ENCODE measurements around the gene TPSG1. TPM values are rescaled to one million over a fixed set of nuclear protein-coding genes. Genes with fewer than 3 reads are reported as not detected.
A peak's percentile ranks its signal among the peaks of the same experiment; 100 is the strongest.

TPSG1 gene
- total and polyA plus RNA-seq, 2 of the 13 experiments (the other 11 are each of a cell fraction or from before 2014, with no cell fraction given) = not detected

DNA sequence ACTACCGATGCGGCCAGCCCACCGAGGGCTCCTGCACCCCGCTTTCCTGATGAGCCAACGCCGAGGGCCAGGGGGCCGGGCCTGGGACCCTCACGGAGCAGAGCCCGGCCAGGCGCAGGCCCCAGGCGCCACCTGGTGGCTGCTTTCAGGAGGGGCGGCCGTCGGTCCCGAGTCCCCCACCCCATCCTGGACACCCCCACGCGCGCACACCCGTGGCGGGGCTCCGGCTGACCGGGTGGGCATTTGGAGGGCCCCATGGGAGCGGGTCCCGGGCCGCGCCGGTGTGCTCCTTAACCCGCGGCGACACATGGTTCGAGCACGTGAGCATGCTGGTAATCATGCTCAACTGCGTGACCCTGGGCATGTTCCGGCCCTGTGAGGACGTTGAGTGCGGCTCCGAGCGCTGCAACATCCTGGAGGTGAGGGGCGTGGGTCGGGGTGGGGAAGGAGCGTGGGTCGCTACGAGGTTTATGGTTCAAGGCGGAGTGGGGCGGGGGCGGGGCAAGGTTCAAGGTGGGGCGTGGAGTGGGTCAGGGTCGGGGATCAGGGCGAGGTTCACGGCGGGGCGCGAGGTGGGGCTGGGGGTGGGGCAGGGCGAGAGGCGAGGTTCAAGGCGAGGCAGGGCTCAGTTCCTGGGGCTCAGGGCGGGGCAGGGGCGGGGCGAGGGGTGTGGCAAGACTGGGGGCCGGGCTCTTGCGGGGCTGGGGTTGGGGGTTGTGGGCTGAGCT lies 30.2 kb downstream of the TPSG1 start (continued):
- TF ChIP-seq, protein P1, sequence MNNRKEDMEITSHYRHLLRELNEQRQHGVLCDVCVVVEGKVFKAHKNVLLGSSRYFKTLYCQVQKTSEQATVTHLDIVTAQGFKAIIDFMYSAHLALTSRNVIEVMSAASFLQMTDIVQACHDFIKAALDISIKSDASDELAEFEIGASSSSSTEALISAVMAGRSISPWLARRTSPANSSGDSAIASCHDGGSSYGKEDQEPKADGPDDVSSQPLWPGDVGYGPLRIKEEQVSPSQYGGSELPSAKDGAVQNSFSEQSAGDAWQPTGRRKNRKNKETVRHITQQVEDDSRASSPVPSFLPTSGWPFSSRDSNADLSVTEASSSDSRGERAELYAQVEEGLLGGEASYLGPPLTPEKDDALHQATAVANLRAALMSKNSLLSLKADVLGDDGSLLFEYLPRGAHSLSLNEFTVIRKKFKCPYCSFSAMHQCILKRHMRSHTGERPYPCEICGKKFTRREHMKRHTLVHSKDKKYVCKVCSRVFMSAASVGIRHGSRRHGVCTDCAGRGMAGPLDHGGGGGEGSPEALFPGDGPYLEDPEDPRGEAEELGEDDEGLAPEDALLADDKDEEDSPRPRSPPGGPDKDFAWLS (CRISPR knock-in tag; IDR thresholded peaks at IDR 0.05; ENCODE audit: borderline replicate concordance) = no peak
- TF ChIP-seq SATB2 (CRISPR knock-in tag; IDR thresholded peaks at IDR 0.05) (no peak), CAMTA2 (CRISPR knock-in tag; IDR thresholded peaks at IDR 0.05; ENCODE audit: borderline replicate concordance) (no peak), IKZF1 (IDR thresholded peaks at IDR 0.05) (no peak), EZH2 (conservative IDR thresholded peaks at IDR 0.05; ENCODE audit: low read depth, low read length) (no peak), NFYC (CRISPR knock-in tag; IDR thresholded peaks at IDR 0.05) (no peak), SAFB2 (CRISPR knock-in tag; IDR thresholded peaks at IDR 0.05; ENCODE audit: borderline replicate concordance, low read depth) (no peak), ZNF547 (CRISPR knock-in tag; IDR thresholded peaks at IDR 0.05) (no peak), ZNF251 (CRISPR knock-in tag; IDR thresholded peaks at IDR 0.05) (no peak), ZSCAN21 (CRISPR knock-in tag; IDR thresholded peaks at IDR 0.05; ENCODE audit: borderline replicate concordance) (no peak), CC2D1A (CRISPR knock-in tag; IDR thresholded peaks at IDR 0.05) (no peak), ZSCAN31 (CRISPR knock-in tag; IDR thresholded peaks at IDR 0.05; ENCODE audit: low read depth) (no peak), ZSCAN29 (CRISPR knock-in tag; conservative IDR thresholded peaks at IDR 0.05) (no peak), ZSCAN30 (CRISPR knock-in tag; IDR thresholded peaks at IDR 0.05) (no peak), SAP130 (CRISPR knock-in tag; IDR thresholded peaks at IDR 0.05; ENCODE audit: low read depth) (no peak), ZMYM4 (CRISPR knock-in tag; IDR thresholded peaks at IDR 0.05) (no peak), ELF3 (CRISPR knock-in tag; IDR thresholded peaks at IDR 0.05) (no peak), HNF4G (IDR thresholded peaks at IDR 0.05; ENCODE audit: borderline replicate concordance, low read depth, low read length) (no peak), HNF4G (CRISPR knock-in tag; IDR thresholded peaks at IDR 0.05; ENCODE audit: borderline replicate concordance, low read depth) (no peak)
- TF ChIP-seq, protein P2, sequence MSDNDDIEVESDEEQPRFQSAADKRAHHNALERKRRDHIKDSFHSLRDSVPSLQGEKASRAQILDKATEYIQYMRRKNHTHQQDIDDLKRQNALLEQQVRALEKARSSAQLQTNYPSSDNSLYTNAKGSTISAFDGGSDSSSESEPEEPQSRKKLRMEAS (IDR thresholded peaks at IDR 0.05) = no peak
- TF ChIP-seq, protein P3, sequence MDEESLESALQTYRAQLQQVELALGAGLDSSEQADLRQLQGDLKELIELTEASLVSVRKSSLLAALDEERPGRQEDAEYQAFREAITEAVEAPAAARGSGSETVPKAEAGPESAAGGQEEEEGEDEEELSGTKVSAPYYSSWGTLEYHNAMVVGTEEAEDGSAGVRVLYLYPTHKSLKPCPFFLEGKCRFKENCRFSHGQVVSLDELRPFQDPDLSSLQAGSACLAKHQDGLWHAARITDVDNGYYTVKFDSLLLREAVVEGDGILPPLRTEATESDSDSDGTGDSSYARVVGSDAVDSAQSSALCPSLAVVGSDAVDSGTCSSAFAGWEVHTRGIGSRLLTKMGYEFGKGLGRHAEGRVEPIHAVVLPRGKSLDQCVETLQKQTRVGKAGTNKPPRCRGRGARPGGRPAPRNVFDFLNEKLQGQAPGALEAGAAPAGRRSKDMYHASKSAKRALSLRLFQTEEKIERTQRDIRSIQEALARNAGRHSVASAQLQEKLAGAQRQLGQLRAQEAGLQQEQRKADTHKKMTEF (CRISPR knock-in tag; IDR thresholded peaks at IDR 0.05) = no peak; the same call in 1 of the 2 replicates
- TF ChIP-seq, protein P4, sequence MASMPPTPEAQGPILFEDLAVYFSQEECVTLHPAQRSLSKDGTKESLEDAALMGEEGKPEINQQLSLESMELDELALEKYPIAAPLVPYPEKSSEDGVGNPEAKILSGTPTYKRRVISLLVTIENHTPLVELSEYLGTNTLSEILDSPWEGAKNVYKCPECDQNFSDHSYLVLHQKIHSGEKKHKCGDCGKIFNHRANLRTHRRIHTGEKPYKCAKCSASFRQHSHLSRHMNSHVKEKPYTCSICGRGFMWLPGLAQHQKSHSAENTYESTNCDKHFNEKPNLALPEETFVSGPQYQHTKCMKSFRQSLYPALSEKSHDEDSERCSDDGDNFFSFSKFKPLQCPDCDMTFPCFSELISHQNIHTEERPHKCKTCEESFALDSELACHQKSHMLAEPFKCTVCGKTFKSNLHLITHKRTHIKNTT (CRISPR knock-in tag; IDR thresholded peaks at IDR 0.05) = no peak
- TF ChIP-seq, protein P5, sequence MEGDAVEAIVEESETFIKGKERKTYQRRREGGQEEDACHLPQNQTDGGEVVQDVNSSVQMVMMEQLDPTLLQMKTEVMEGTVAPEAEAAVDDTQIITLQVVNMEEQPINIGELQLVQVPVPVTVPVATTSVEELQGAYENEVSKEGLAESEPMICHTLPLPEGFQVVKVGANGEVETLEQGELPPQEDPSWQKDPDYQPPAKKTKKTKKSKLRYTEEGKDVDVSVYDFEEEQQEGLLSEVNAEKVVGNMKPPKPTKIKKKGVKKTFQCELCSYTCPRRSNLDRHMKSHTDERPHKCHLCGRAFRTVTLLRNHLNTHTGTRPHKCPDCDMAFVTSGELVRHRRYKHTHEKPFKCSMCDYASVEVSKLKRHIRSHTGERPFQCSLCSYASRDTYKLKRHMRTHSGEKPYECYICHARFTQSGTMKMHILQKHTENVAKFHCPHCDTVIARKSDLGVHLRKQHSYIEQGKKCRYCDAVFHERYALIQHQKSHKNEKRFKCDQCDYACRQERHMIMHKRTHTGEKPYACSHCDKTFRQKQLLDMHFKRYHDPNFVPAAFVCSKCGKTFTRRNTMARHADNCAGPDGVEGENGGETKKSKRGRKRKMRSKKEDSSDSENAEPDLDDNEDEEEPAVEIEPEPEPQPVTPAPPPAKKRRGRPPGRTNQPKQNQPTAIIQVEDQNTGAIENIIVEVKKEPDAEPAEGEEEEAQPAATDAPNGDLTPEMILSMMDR (CRISPR knock-in tag; IDR thresholded peaks at IDR 0.05) = peak; percentile 86
- TF ChIP-seq, protein P6, sequence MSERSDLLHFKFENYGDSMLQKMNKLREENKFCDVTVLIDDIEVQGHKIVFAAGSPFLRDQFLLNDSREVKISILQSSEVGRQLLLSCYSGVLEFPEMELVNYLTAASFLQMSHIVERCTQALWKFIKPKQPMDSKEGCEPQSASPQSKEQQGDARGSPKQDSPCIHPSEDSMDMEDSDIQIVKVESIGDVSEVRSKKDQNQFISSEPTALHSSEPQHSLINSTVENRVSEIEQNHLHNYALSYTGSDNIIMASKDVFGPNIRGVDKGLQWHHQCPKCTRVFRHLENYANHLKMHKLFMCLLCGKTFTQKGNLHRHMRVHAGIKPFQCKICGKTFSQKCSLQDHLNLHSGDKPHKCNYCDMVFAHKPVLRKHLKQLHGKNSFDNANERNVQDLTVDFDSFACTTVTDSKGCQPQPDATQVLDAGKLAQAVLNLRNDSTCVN (CRISPR knock-in tag; IDR thresholded peaks at IDR 0.05; ENCODE audit: borderline replicate concordance) = no peak

All from HepG2 (cell line).